ENCODE results near the gene DSCAML1.

DNA sequence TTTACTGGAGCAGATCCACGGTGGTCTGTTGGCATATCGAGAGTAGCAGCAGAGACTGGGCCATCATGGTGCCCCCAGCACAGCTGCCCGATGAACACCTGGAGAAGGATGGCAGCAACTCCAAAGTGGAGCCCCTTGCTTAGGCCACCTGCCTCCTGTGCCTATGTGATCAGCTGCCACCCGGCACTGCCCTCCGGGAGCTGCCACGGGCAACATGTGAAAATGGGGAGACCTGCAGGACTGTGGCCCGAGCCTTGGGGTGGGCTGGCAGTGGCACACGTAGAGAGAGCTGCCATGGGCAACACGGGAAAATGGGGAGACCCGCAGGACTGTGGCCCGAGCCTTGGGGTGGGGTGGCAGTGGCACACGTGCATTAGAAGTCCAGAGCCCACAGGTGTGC, 24.4 kb upstream of the DSCAML1 start:
- TF ChIP-seq, protein P1, sequence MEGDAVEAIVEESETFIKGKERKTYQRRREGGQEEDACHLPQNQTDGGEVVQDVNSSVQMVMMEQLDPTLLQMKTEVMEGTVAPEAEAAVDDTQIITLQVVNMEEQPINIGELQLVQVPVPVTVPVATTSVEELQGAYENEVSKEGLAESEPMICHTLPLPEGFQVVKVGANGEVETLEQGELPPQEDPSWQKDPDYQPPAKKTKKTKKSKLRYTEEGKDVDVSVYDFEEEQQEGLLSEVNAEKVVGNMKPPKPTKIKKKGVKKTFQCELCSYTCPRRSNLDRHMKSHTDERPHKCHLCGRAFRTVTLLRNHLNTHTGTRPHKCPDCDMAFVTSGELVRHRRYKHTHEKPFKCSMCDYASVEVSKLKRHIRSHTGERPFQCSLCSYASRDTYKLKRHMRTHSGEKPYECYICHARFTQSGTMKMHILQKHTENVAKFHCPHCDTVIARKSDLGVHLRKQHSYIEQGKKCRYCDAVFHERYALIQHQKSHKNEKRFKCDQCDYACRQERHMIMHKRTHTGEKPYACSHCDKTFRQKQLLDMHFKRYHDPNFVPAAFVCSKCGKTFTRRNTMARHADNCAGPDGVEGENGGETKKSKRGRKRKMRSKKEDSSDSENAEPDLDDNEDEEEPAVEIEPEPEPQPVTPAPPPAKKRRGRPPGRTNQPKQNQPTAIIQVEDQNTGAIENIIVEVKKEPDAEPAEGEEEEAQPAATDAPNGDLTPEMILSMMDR (IDR thresholded peaks at IDR 0.05), result no peak
- TF ChIP-seq POLR2A (IDR thresholded peaks at IDR 0.05), result no peak
